GM21526 (cell line): ENCODE measurements around the gene KLB.
A peak's percentile ranks its signal among the peaks of the same experiment; 100 is the strongest.
"Not testable (repeated sequence)": the region's sequence is repeated elsewhere in the genome, so short reads cannot be mapped to it uniquely, and the experiment has no call there.

ENCODE experiments used
- ATAC-seq: cut with Tn5 transposase; IDR thresholded peaks from one replicate; pipeline ENCODE4 v1.9.1; 2021; ENCODE audit warnings: moderate library complexity; ENCODE audit not compliant: unreplicated experiment, low FRiP score

Gene KLB

GRCh38 chr4:39425297-39425696, 18.6 kb downstream of the KLB start:
- ATAC-seq, result not testable (repeated sequence)

- no peak for ATAC-seq
Observed at GRCh38 chr4:39426728-39427127, 20.0 kb downstream of the KLB start.

DNA sequence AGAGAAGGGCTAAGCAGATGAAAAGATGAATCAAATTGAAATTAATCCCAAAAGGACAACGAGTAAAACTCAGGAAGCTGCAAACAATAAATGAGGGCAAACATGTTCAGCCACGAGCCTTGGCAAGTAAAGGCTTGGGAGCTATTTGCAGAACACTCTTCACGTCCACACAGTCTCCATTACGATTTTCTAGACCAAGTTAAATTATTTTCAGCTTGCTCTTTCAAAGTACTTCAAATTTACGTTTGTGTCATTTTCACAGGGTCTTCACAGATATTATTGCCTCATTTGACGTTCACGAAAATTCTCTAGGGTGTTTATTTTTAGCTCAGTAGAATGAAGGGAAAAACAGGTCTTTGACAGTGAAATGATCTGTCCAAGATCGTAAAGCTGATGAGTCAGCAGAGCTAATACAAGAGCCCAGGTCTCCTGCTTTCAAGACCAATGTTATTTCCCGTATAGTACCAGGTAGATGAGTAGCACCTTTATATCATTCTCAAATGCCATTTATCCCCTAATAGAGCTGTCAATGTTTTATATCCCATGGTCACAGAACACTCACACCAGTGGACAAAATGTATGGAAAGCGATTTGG, 20.9 kb downstream of the KLB start:
- ATAC-seq, result no peak

- no peak for ATAC-seq
Observed at GRCh38 chr4:39429476-39430334, 23.0 kb downstream of the KLB start.

DNA sequence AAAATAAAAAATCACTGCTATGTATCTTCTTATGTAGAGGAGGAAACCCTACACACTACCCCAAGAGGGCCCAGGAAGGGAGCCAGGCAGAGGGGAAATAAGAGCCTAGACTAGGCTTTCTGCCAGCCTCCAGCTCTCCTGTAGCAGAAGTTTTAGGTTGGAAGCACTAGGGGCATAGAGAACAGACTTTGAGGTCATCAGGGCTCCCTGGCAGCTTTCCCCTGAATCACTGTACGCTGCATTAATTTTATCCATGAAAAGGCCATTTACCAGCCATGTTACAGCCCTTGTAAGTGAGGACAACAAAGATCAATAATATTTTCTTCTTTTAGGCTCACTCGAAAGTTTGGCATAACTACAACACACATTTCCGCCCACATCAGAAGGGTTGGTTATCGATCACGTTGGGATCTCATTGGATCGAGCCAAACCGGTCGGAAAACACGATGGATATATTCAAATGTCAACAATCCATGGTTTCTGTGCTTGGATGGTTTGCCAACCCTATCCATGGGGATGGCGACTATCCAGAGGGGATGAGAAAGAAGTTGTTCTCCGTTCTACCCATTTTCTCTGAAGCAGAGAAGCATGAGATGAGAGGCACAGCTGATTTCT, 27.3 kb downstream of the KLB start:
- ATAC-seq, result no peak

DNA sequence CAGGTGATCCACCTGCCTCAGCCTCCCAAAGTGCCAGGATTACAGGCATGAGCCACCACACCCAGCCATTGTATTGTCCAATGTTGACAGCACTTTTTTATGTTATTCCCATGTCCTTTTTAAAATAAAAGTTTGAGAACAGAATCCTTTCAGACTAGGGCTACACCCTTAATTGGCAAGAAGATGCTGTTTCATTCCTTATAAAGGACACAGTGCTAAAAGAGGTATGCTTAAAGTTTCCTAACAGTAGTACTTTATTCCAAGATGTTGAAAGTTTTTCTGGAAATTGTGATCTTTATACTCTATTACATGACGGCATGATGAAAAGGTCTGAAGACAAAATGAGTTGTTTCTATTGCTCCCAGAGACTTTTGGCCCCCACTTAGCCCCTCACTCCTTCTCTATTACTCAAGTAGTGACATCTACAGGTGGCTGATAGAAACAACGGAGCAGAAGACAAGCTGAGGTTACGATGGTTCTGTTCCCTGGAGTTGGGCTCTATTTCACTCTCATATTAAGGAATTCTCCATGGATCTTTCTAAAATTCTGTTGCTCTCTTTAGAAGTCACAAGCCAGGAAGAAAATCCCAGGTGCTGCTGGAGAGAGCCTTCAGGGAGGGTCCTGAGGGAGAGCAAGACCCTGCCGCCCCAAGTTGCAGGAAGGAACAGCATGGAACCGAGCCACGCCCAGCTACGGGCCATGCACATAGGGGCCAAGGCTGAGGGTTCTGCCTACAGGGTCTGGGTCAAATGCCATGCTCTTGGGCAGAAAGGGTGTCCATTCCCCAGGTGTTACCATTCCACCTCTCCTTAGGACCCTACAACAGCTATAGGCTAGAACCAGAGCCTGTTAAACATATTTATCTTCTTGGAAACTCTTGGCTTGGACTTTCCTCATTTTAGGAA, 29.2 kb downstream of the KLB start:
- ATAC-seq, result no peak

GRCh38 chr4:39441593-39441992, 34.9 kb downstream of the KLB start:
- no peak for ATAC-seq

DNA sequence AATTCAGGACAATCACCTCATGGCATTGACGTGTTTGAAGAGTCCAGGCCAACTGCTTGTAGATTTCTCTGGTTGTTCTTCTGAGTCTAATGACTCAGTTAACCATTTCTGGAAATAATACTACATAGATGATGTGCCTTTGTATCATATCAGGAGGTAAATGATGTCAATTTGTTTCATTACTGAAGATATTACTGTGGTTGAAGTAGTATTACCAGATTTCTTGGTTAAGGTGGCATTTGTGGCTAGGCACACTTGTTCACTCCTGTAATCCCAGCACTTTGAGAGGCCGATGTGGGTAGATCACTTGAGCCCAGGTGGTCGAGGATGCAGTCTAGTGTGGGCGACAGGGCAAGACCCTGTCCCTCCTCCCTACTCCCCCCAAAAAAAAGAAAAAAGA, 36.3 kb downstream of the KLB start:
- ATAC-seq, result no peak

DNA sequence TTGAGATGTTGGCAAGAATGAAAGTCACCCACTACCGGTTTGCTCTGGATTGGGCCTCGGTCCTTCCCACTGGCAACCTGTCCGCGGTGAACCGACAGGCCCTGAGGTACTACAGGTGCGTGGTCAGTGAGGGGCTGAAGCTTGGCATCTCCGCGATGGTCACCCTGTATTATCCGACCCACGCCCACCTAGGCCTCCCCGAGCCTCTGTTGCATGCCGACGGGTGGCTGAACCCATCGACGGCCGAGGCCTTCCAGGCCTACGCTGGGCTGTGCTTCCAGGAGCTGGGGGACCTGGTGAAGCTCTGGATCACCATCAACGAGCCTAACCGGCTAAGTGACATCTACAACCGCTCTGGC, 39.7 kb downstream of the KLB start:
- no peak for ATAC-seq

GRCh38 chr4:39446842-39447573, 40.3 kb downstream of the KLB start:
- peak; percentile 77 for ATAC-seq

- no peak for ATAC-seq
Observed at GRCh38 chr4:39450618-39451017, 43.9 kb downstream of the KLB start.

DNA sequence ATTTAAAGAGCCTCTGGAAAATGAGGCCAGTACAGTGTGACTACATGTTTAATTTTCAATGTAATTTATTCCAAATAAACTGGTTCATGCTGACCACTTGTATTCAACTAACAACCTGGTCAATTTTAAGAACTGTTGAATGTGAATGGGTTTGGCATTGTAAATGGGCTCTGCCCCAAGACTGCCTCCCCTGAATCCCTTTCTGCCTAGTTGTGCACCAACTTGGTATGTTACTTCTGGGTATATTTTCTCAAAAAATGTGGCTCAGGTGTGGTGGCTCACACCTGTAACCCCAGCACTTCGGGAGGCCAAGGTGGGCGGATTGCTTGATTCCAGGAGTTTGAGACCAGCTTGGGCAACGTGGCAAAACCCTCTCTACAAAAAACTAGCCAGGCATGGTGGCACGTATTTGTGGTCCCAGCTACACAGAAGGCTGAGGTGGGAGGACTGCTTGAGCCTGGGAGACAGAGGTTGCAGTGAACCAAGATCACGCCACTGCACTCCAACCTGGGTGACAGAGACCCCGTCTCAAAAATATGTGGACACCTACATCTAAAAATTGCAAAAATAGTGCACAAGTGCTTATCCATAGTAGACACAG, 44.8 kb downstream of the KLB start:
- ATAC-seq, result no peak

DNA sequence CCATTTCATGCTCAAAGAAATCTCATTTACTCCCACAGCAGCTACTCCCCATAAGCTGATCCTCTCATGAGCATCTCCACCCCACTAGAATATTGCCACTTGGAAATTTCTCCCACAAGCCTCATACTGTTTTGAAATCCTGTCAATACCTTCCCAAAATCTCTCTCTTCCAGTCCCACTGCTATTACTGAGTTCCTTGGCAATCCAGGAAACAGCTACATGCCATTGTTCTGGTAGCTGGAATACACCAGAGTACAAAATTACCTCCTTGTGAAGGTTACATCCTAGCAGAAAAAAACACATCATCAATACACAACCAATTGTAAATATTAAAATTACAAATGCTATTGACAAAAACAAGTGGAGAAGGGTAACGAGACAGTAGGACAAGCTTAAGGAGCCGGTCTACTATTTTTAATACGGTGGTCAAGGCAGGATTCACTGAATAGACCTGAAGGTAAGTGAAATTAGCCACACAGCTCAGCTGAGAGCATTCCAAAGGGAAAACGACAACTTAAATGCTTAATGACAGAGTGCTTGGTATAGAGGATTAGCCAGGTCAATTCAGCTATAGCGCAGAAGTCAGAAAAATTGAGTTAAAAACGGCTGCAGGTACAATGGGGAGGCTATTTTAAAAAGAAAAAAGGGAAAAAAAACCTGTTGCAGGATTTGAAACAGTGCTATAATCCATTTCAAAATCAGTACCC, 45.6 kb downstream of the KLB start:
- ATAC-seq, result no peak

- no peak for ATAC-seq
Observed at GRCh38 chr4:39452860-39453587, 46.3 kb downstream of the KLB start.

DNA sequence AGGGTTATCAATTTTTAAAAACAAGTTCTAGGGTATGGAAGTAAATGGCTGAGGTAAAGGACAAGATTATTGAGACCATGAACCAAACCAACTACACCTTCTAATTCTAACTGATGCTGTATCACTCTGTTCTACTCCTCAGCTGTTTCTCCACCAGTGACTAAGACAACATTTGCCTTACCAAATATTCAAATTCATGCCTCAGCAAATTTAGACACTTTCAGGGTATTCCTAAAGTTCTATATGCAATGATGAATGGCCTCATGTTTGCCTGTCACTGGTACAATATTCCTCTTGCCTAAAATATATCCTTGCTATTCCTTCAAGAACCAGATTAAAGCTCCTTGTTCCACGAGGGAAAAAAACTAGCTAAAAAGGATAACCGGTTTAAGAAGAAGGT, 47.0 kb downstream of the KLB start:
- ATAC-seq, result no peak

DNA sequence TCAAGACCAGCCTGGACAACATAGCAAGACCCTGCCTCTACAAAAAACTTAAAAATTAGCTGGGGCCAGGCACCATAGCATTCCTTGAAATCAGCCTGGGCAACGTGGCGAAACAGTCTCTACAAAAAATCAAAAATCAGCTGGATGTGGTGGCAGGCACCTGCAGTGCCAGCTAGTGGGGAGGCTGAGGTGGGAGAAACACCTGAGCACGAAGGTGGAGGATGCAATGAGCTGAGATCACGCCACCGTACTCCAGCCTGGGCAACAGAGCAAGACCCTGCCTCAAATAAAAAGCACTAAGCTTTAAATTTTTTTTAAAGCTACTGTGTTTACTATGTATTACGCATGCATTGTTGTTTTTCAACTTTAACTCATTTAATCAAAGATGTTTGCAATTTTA, 48.8 kb downstream of the KLB start:
- ATAC-seq, result no peak

- ATAC-seq, result no peak
Observed at GRCh38 chr4:39456946-39457763, 50.4 kb downstream of the KLB start.

DNA sequence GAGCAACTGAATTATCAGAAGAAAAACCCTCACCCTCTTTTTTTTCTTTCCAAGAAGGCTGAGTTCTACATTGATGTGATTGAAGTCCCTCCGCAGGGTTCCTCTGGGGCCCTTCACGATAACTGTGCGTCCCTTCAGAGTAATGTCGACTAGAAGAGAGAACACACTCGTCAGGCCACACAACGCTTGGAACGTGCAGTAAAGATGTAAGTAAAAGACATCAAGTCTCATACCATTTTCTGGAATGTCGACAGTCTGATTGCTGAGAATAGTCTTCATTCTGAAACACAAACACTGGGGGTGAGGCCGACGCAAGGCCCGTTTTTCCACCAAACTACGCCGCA, 51.4 kb downstream of the KLB start:
- not testable (repeated sequence) for ATAC-seq
